Panc1 (cell line): ENCODE data around the gene S1PR1. TPM values are rescaled to one million over a fixed set of nuclear protein-coding genes. Genes with fewer than 3 reads are reported as not detected.

Source experiments
- ATAC-seq: fragments of 200-7000 bp; cut with Tn5 transposase; 2 replicates; pipeline ENCODE4 v1.9.1; 2020; ENCODE audit warnings: mild to moderate bottlenecking, moderate library complexity
- BruUV-seq: library from RNA; stranded (reverse); fragments of 400-500 nt; replicated peaks from 2 replicates; lab custom pipeline; 2021; lab: Mats Ljungman, UMichigan
- CTCF ChIA-PET: fragments of 300-600 bp; sonication (Branson Sonifier 250); formaldehyde crosslinking; loops from one replicate; lab custom pipeline; 2022; ENCODE audit warnings: antibody characterized with exemption; lab: Charles Lee
- POLR2A ChIA-PET: fragments of 300-600 bp; sonication (Branson Sonifier 250); formaldehyde crosslinking; loops from one replicate; lab custom pipeline; 2022; ENCODE audit warnings: antibody characterized with exemption; lab: Charles Lee
- DNase-seq: peaks from one replicate; pipeline ENCODE4 v3.0.0-alpha.2; 2010; ENCODE audit warnings: low read depth, low spot score
- H3K27ac ChIP-seq: 2 replicates; pipeline ENCODE4 v1.5.1; 2011; ENCODE audit warnings: mild to moderate bottlenecking, low read length, inconsistent platforms
- H3K27me3 ChIP-seq: fragments of 200-500 bp; sonication (Bioruptor generic); 2 replicates; pipeline ENCODE4 v1.6.0; 2014; ENCODE audit warnings: low read length, inconsistent platforms; ENCODE audit not compliant: control insufficient read depth, insufficient read depth
- H3K36me3 ChIP-seq: fragments of 200-500 bp; sonication (Bioruptor generic); 2 replicates; pipeline ENCODE4 v1.5.1; 2014; ENCODE audit warnings: inconsistent platforms, mild to moderate bottlenecking, low read length, moderate library complexity; ENCODE audit not compliant: control insufficient read depth, insufficient read depth
- H3K4me1 ChIP-seq: 2 replicates; pipeline ENCODE4 v1.5.1; 2011; ENCODE audit warnings: inconsistent platforms, mild to moderate bottlenecking, low read length, moderate library complexity; ENCODE audit not compliant: control insufficient read depth, insufficient read depth
- H3K4me3 ChIP-seq, 2 experiments: 2 replicates each; pipeline ENCODE4 v1.5.1; 2011 to 2012; ENCODE audit warnings: low read depth in 2 of 2, low read length in 2 of 2, mild to moderate bottlenecking in 2 of 2, inconsistent platforms in 1 of 2, moderate library complexity in 1 of 2
- H3K9me3 ChIP-seq: fragments of 200-500 bp; sonication (Bioruptor generic); 2 replicates; pipeline ENCODE4 v1.5.1; 2014; ENCODE audit warnings: low read depth, mild to moderate bottlenecking, inconsistent platforms, low read length, moderate library complexity; ENCODE audit not compliant: control insufficient read depth, insufficient read depth
- POLR2AphosphoS5 ChIP-seq: IDR thresholded peaks from 2 replicates; pipeline ENCODE4 v1.6.1; 2012; ENCODE audit warnings: mild to moderate bottlenecking, low read depth, low read length, moderate library complexity
- REST ChIP-seq, 2 experiments: IDR thresholded peaks; 2 replicates each; pipeline ENCODE4 v1.6.1; 2011 to 2012; ENCODE audit warnings: low read depth in 2 of 2, control low read depth in 1 of 2, low read length in 1 of 2, mild to moderate bottlenecking in 1 of 2, moderate library complexity in 1 of 2; ENCODE audit not compliant: insufficient read depth in 1 of 2
- SIN3A ChIP-seq: IDR thresholded peaks from 2 replicates; pipeline ENCODE4 v1.6.1; 2012; ENCODE audit warnings: low read depth, mild to moderate bottlenecking, low read length, moderate library complexity, borderline replicate concordance; ENCODE audit not compliant: insufficient read depth
- TCF7L2 ChIP-seq: IDR thresholded peaks from 2 replicates; pipeline ENCODE4 v1.6.1; 2011; ENCODE audit warnings: mild to moderate bottlenecking, low read depth, low read length, inconsistent platforms
- in situ Hi-C: cut with HindIII; loops from 2 replicates; pipeline ENCODE4 v1.10.0; 2016; ENCODE audit warnings: low sequenced_read_pairs, low pct_unique_long_range_greater_than_20kb
- intact Hi-C: fragments of 100-400 bp; cut with micrococcal nuclease; formaldehyde crosslinking; loops from one replicate; pipeline ENCODE4 v1.10.0; 2022; ENCODE audit not compliant: unreplicated experiment
- total RNA-seq: library from RNA; stranded (reverse); gene quantifications from one replicate; pipeline ENCODE4 v1.2.1, GENCODE V29; 2021; ENCODE audit not compliant: unreplicated experiment
- TF ChIP-seq, protein P1 (sequence below): fragments of 450-650 bp; IDR thresholded peaks from 2 replicates; pipeline ENCODE4 v1.5.1; 2017; ENCODE audit warnings: mild to moderate bottlenecking

Gene S1PR1
- total RNA-seq, 1 experiment from 2014 or later = 0.41 TPM

DNA sequence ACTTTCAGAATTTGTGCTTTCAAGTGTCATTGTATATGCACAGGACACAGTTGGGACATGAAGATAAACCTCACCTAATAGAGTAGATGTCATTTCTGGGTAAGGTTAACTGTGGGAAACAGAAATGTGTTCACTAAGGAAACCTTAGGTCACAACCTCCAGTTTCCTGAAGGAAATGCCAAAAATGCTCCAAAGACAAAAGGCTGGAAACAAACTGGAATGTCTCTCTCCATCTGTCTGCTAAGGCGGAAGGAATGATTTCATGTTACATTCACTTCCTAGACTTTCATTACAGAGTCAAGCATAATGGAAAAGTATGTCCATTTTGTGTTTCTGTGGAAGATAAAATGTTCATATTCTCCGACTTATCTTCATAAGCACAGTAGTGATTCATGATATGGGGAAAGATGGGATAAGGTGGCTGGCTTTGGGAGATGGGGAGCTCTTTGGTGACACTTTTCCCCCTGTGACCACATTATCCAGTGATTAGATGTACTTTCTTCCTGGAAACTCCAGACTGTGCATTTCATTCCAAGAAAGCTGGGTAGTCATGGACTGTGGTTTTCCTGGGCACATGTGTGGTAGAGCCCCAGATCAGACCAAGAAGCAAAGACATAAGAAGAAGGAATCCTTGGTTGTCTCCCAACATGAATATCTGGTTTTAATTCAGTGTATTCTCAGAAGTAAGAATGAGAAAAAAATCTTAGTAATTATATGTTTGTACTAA is 5.7 kb downstream of the S1PR1 start:
- Histone ChIP-seq H3K9me3 (no peaks in the 10 kb centered on the region), H3K4me1 (no peaks in the 10 kb centered on the region)

DNA sequence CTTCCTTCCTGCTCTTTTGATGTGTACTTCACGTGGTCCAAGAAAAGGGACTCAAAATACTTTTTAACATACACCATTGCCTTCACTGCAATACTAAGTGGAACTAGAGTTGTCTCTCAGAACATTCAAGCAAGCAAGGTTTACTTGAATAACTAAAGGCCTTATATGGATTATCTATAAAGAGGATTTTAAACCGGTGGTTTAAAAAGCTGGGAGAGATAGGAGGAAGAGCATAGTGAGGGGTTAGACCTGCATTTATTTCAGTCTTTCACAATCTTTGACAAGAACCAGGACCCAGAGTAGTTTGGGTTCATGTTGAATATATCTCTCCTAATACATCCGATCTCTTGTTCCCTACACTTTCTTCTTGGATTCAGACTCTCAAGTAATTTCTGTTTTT is 6.9 kb downstream of the S1PR1 start:
- no TSS peak for BruUV-seq
- Histone ChIP-seq H3K4me1 (no peaks in the 10 kb centered on the region), H3K4me3 (no peak overlapping the region), H3K27ac (no peak overlapping the region), H3K27me3 (peaks cover 7% of the 10 kb centered on the region; the same call in 1 of the 2 replicates), H3K9me3 (no peaks in the 10 kb centered on the region), H3K36me3 (no peaks in the 10 kb centered on the region)
- in situ Hi-C loops (no loop called here), intact Hi-C loops (no loop called here)
- ChIA-PET CTCF (no interaction called here), POLR2A (no interaction called here)
- no peak for TF ChIP-seq POLR2AphosphoS5
- TF ChIP-seq TCF7L2 = no peak
- TF ChIP-seq, protein P1, sequence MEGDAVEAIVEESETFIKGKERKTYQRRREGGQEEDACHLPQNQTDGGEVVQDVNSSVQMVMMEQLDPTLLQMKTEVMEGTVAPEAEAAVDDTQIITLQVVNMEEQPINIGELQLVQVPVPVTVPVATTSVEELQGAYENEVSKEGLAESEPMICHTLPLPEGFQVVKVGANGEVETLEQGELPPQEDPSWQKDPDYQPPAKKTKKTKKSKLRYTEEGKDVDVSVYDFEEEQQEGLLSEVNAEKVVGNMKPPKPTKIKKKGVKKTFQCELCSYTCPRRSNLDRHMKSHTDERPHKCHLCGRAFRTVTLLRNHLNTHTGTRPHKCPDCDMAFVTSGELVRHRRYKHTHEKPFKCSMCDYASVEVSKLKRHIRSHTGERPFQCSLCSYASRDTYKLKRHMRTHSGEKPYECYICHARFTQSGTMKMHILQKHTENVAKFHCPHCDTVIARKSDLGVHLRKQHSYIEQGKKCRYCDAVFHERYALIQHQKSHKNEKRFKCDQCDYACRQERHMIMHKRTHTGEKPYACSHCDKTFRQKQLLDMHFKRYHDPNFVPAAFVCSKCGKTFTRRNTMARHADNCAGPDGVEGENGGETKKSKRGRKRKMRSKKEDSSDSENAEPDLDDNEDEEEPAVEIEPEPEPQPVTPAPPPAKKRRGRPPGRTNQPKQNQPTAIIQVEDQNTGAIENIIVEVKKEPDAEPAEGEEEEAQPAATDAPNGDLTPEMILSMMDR = no peak
- TF ChIP-seq SIN3A = no peak
- TF ChIP-seq REST (IDR thresholded peaks at IDR 0.05; ENCODE audit: insufficient read depth in 1 of 2, low read depth in 2 of 2, low read length in 1 of 2) = no peak
- ATAC-seq (no peak), DNase-seq (no peak)

More for the DNA sequence above, 5.7 kb downstream of the S1PR1 start:
- no peak overlapping the region for H3K27ac ChIP-seq
- no peak for TF ChIP-seq POLR2AphosphoS5
- TF ChIP-seq SIN3A = no peak
- no peak for TF ChIP-seq REST (IDR thresholded peaks at IDR 0.05; ENCODE audit: insufficient read depth in 1 of 2, low read depth in 2 of 2, low read length in 1 of 2)
- TF ChIP-seq TCF7L2 = no peak
- TF ChIP-seq, protein P1 = no peak
- no peak for ATAC-seq
- ChIA-PET POLR2A (no interaction called here), CTCF (no interaction called here)
- no peaks in the 10 kb centered on the region for H3K36me3 ChIP-seq
- BruUV-seq = no TSS peak
- H3K4me3 ChIP-seq = no peak overlapping the region
- peaks cover 7% of the 10 kb centered on the region for H3K27me3 ChIP-seq
- no peak for DNase-seq
- in situ Hi-C loops = no loop called here
- intact Hi-C loops = no loop called here
